Activated naive CD4-positive, alpha-beta T cell treated with anti-CD3 and anti-CD28 coated beads, Interleukin-2, amount 50 U/mL, for 24 hours (primary cell): ENCODE results near the gene OR2A12.
"Not testable (repeated sequence)": the region's sequence is repeated elsewhere in the genome, so short reads cannot be mapped to it uniquely, and the experiment has no call there.

Source experiments
- H3K27ac Mint-ChIP-seq: one replicate; pipeline ENCODE4 v1.8.0; 2021; ENCODE audit warnings: mild to moderate bottlenecking, mixed read lengths
- H3K27me3 Mint-ChIP-seq: one replicate; pipeline ENCODE4 v1.8.0; 2021; ENCODE audit warnings: mixed read lengths
- H3K36me3 Mint-ChIP-seq: one replicate; pipeline ENCODE4 v1.8.0; 2021; ENCODE audit warnings: mixed read lengths
- H3K4me1 Mint-ChIP-seq: one replicate; pipeline ENCODE4 v1.8.0; 2021; ENCODE audit warnings: mixed read lengths
- H3K4me3 Mint-ChIP-seq: one replicate; pipeline ENCODE4 v1.8.0; 2021; ENCODE audit warnings: mild to moderate bottlenecking, mixed read lengths
- H3K9me3 Mint-ChIP-seq: one replicate; pipeline ENCODE4 v1.8.0; 2021; ENCODE audit warnings: mixed read lengths

The OR2A12 gene

GRCh38 chr7:144098776-144099175 lies 12.7 kb downstream of the OR2A12 start:
- H3K4me1 Mint-ChIP-seq, result peaks cover 22% of the 10 kb centered on the region
- no peaks in the 10 kb centered on the region for H3K9me3 Mint-ChIP-seq
- H3K36me3 Mint-ChIP-seq, result peaks cover 3% of the 10 kb centered on the region
- H3K27me3 Mint-ChIP-seq, result peaks cover 2% of the 10 kb centered on the region
- peak overlapping the region; percentile 60 for H3K27ac Mint-ChIP-seq
- no peak overlapping the region for H3K4me3 Mint-ChIP-seq

- Mint-ChIP-seq H3K4me1 (peaks cover 22% of the 10 kb centered on the region), H3K27ac (no peak overlapping the region), H3K27me3 (peaks cover 2% of the 10 kb centered on the region), H3K4me3 (no peak overlapping the region), H3K9me3 (no peaks in the 10 kb centered on the region), H3K36me3 (peaks cover 3% of the 10 kb centered on the region)
Observed at GRCh38 chr7:144100607-144101006, 14.5 kb downstream of the OR2A12 start.

GRCh38 chr7:144102041-144102440 lies 16.0 kb downstream of the OR2A12 start:
- H3K9me3 Mint-ChIP-seq, result no peaks in the 10 kb centered on the region
- H3K27me3 Mint-ChIP-seq, result no peaks in the 10 kb centered on the region
- peaks cover 3% of the 10 kb centered on the region for H3K36me3 Mint-ChIP-seq
- H3K27ac Mint-ChIP-seq, result no peak overlapping the region
- H3K4me3 Mint-ChIP-seq, result no peak overlapping the region
- peaks cover 22% of the 10 kb centered on the region for H3K4me1 Mint-ChIP-seq

- Mint-ChIP-seq H3K27ac (no peak overlapping the region), H3K9me3 (no peaks in the 10 kb centered on the region), H3K4me3 (no peak overlapping the region)
Observed at GRCh38 chr7:144105211-144105610, 19.1 kb downstream of the OR2A12 start.

GRCh38 chr7:144109283-144109682 lies 23.2 kb downstream of the OR2A12 start, which contains the start of gene OR2A2:
Gene OR2A2 (plus strand): TSS chr7:144109583. CDS start chr7:144109583, 0 bp downstream.
- Mint-ChIP-seq H3K4me3 (no peak within 1 kb of the TSS), H3K4me1 (no peaks in the 10 kb centered on the region), H3K9me3 (no peaks in the 10 kb centered on the region), H3K27ac (no peak within 1 kb of the TSS), H3K36me3 (peaks cover 1% of the 10 kb centered on the region), H3K27me3 (peaks cover 3% of the 10 kb centered on the region)

More at GRCh38 chr7:144105211-144105610, 19.1 kb downstream of the OR2A12 start:
- Mint-ChIP-seq H3K4me1 (peaks cover 12% of the 10 kb centered on the region), H3K36me3 (peaks cover 1% of the 10 kb centered on the region), H3K27me3 (no peaks in the 10 kb centered on the region)

- no peaks in the 10 kb centered on the region for H3K4me1 Mint-ChIP-seq
- H3K27ac Mint-ChIP-seq, result no peak overlapping the region
- H3K27me3 Mint-ChIP-seq, result peaks cover 3% of the 10 kb centered on the region
- peaks cover 1% of the 10 kb centered on the region for H3K36me3 Mint-ChIP-seq
- no peaks in the 10 kb centered on the region for H3K9me3 Mint-ChIP-seq
- no peak overlapping the region for H3K4me3 Mint-ChIP-seq
Observed at GRCh38 chr7:144110272-144110671, 24.2 kb downstream of the OR2A12 start.

GRCh38 chr7:144113651-144114050 lies 27.6 kb downstream of the OR2A12 start:
- H3K36me3 Mint-ChIP-seq, result no peaks in the 10 kb centered on the region
- no peaks in the 10 kb centered on the region for H3K9me3 Mint-ChIP-seq
- no peak overlapping the region for H3K4me3 Mint-ChIP-seq

GRCh38 chr7:144118341-144118740 lies 32.3 kb downstream of the OR2A12 start:
- Mint-ChIP-seq H3K27me3 (peaks cover under 1% of the 10 kb centered on the region), H3K36me3 (no peaks in the 10 kb centered on the region), H3K9me3 (no peaks in the 10 kb centered on the region), H3K4me3 (no peak overlapping the region), H3K27ac (no peak overlapping the region), H3K4me1 (no peaks in the 10 kb centered on the region)

More at GRCh38 chr7:144113651-144114050, 27.6 kb downstream of the OR2A12 start:
- Mint-ChIP-seq H3K4me1 (no peaks in the 10 kb centered on the region), H3K27ac (no peak overlapping the region), H3K27me3 (peaks cover 3% of the 10 kb centered on the region)

- H3K9me3 Mint-ChIP-seq, result no peaks in the 10 kb centered on the region
- peak within 1 kb of the TSS; percentile 41 for H3K27ac Mint-ChIP-seq
- no peaks in the 10 kb centered on the region for H3K4me1 Mint-ChIP-seq
- no peaks in the 10 kb centered on the region for H3K36me3 Mint-ChIP-seq
- H3K4me3 Mint-ChIP-seq, result no peak within 1 kb of the TSS
- no peaks in the 10 kb centered on the region for H3K27me3 Mint-ChIP-seq
Observed at GRCh38 chr7:144122876-144123275, 36.8 kb downstream of the OR2A12 start, which contains the start of gene OR2A14. Gene OR2A14 (plus strand): TSS chr7:144123176. CDS start chr7:144129113, 5,937 bp downstream.

GRCh38 chr7:144127714-144128334 lies 41.7 kb downstream of the OR2A12 start:
- Mint-ChIP-seq H3K27me3 (no peaks in the 10 kb centered on the region), H3K4me1 (no peaks in the 10 kb centered on the region), H3K36me3 (no peaks in the 10 kb centered on the region), H3K27ac (no peak overlapping the region), H3K9me3 (no peaks in the 10 kb centered on the region), H3K4me3 (no peak overlapping the region)

GRCh38 chr7:144129601-144130000 lies 43.5 kb downstream of the OR2A12 start:
- not testable (repeated sequence) for H3K36me3 Mint-ChIP-seq, H3K4me1 Mint-ChIP-seq, H3K27me3 Mint-ChIP-seq, H3K27ac Mint-ChIP-seq, H3K4me3 Mint-ChIP-seq, H3K9me3 Mint-ChIP-seq

- H3K36me3 Mint-ChIP-seq, result no peaks in the 10 kb centered on the region
- H3K27ac Mint-ChIP-seq, result no peak overlapping the region
- no peak overlapping the region for H3K4me3 Mint-ChIP-seq
- no peaks in the 10 kb centered on the region for H3K4me1 Mint-ChIP-seq
- no peaks in the 10 kb centered on the region for H3K27me3 Mint-ChIP-seq
- H3K9me3 Mint-ChIP-seq, result no peaks in the 10 kb centered on the region
Observed at GRCh38 chr7:144130730-144131129, 44.7 kb downstream of the OR2A12 start.

GRCh38 chr7:144132262-144132661 lies 46.2 kb downstream of the OR2A12 start:
- Mint-ChIP-seq H3K4me1 (no peaks in the 10 kb centered on the region), H3K36me3 (no peaks in the 10 kb centered on the region), H3K9me3 (no peaks in the 10 kb centered on the region), H3K27me3 (peaks cover 1% of the 10 kb centered on the region), H3K4me3 (no peak overlapping the region), H3K27ac (no peak overlapping the region)

GRCh38 chr7:144133307-144133706 lies 47.2 kb downstream of the OR2A12 start:
- Mint-ChIP-seq H3K36me3 (no peaks in the 10 kb centered on the region), H3K27ac (no peak overlapping the region), H3K4me3 (no peak overlapping the region), H3K4me1 (no peaks in the 10 kb centered on the region), H3K27me3 (peaks cover 3% of the 10 kb centered on the region), H3K9me3 (no peaks in the 10 kb centered on the region)

GRCh38 chr7:144134116-144134515 lies 48.0 kb downstream of the OR2A12 start:
- Mint-ChIP-seq H3K9me3 (no peaks in the 10 kb centered on the region), H3K4me3 (no peak overlapping the region), H3K4me1 (no peaks in the 10 kb centered on the region), H3K27me3 (peaks cover 3% of the 10 kb centered on the region), H3K27ac (no peak overlapping the region), H3K36me3 (no peaks in the 10 kb centered on the region)

GRCh38 chr7:144137501-144137900 lies 51.4 kb downstream of the OR2A12 start:
- Mint-ChIP-seq H3K27me3 (peaks cover 4% of the 10 kb centered on the region), H3K36me3 (no peaks in the 10 kb centered on the region), H3K4me3 (no peak overlapping the region), H3K4me1 (no peaks in the 10 kb centered on the region), H3K9me3 (no peaks in the 10 kb centered on the region), H3K27ac (no peak overlapping the region)

- Mint-ChIP-seq H3K36me3 (peaks cover 1% of the 10 kb centered on the region), H3K4me1 (no peaks in the 10 kb centered on the region), H3K4me3 (no peak overlapping the region), H3K27me3 (peaks cover 4% of the 10 kb centered on the region), H3K27ac (no peak overlapping the region), H3K9me3 (peaks cover 14% of the 10 kb centered on the region)
Observed at GRCh38 chr7:144142187-144142586, 56.1 kb downstream of the OR2A12 start.
